GM12878 (cell line): ENCODE measurements around the gene SF3B4.

Source experiments
- BHLHE40 ChIP-seq, 2 experiments: fragments of 450-650 bp in 1 of 2; IDR thresholded peaks; 2 replicates each; pipeline ENCODE4 v1.6.1; 2011 to 2017; ENCODE audit warnings: low read depth in 2 of 2, borderline replicate concordance in 1 of 2, improper control_type of control experiment in 1 of 2, low read length in 1 of 2, mild to moderate bottlenecking in 1 of 2
- CTCF ChIP-seq, 3 experiments: IDR thresholded peaks in 2 of 3; conservative IDR thresholded peaks in 1 of 3; 2 replicates each; pipeline ENCODE4 v1.5.1; 2011; ENCODE audit warnings: low read depth in 3 of 3, low read length in 3 of 3, mild to moderate bottlenecking in 3 of 3, control low read depth in 2 of 3, moderate library complexity in 2 of 3, inconsistent platforms in 1 of 3, mixed read lengths in 1 of 3; ENCODE audit not compliant: control insufficient read depth in 2 of 3, insufficient read depth in 1 of 3; ENCODE audit errors: extremely low read depth in 1 of 3
- EZH2 ChIP-seq: IDR thresholded peaks from 2 replicates; pipeline ENCODE4 v1.6.1; 2012; ENCODE audit warnings: low read depth, mild to moderate bottlenecking, control low read depth, inconsistent platforms, low read length, borderline replicate concordance; ENCODE audit not compliant: control insufficient read depth
- POLR2A ChIP-seq: IDR thresholded peaks from 2 replicates; pipeline ENCODE4 v1.6.1; 2011; ENCODE audit warnings: low read depth, mild to moderate bottlenecking, low read length
- SUZ12 ChIP-seq: fragments of 200-600 bp; sonication (generic); IDR thresholded peaks from one replicate; pipeline ENCODE4 v1.6.1; 2018; ENCODE audit warnings: antibody characterized with exemption, mild to moderate bottlenecking; ENCODE audit not compliant: unreplicated experiment
- TAF1 ChIP-seq: IDR thresholded peaks from 2 replicates; pipeline ENCODE4 v1.6.1; 2011; ENCODE audit warnings: mild to moderate bottlenecking, low read depth, low read length, borderline replicate concordance
- YY1 ChIP-seq: IDR thresholded peaks from 2 replicates; pipeline ENCODE4 v1.6.1; 2011; ENCODE audit warnings: low read depth, mild to moderate bottlenecking, low read length

- TF ChIP-seq CTCF (IDR thresholded peaks at IDR 0.05 in 2 of 3, conservative IDR thresholded peaks at IDR 0.05 in 1 of 3; ENCODE audit: control insufficient read depth in 2 of 3, extremely low read depth in 1 of 3, insufficient read depth in 1 of 3, low read depth in 3 of 3, low read length in 3 of 3) (no peak), YY1 (no peak), EZH2 (no peak), SUZ12 (no peak), TAF1 (no peak), POLR2A (no peak), BHLHE40 (IDR thresholded peaks at IDR 0.05; ENCODE audit: borderline replicate concordance in 1 of 2, low read depth in 2 of 2, low read length in 1 of 2) (no peak)
Measured at GRCh38 chr1:149942207-149942606, 14.6 kb upstream of the SF3B4 start.
